A673 (cell line): ENCODE results near the gene TWNK. TPM values are rescaled to one million over a fixed set of nuclear protein-coding genes. Genes with fewer than 3 reads are reported as not detected.

Source experiments
- BruUV-seq: library from RNA; stranded (reverse); fragments of 400-500 nt; replicated peaks from 2 replicates; lab custom pipeline; 2021; lab: Mats Ljungman, UMichigan
- CTCF ChIA-PET: fragments of 300-600 bp; sonication (Branson Sonifier 250); formaldehyde crosslinking; loops from one replicate; lab custom pipeline; 2022; ENCODE audit warnings: antibody characterized with exemption; lab: Charles Lee
- POLR2A ChIA-PET: fragments of 300-600 bp; sonication (Branson Sonifier 250); formaldehyde crosslinking; loops from one replicate; lab custom pipeline; 2022; ENCODE audit warnings: antibody characterized with exemption; ENCODE audit not compliant: low non-redundant PET; lab: Charles Lee
- DNase-seq: peaks from one replicate; pipeline ENCODE4 v3.0.0-alpha.2; 2015; ENCODE audit warnings: low spot score
- H3K27ac ChIP-seq: fragments of 200-600 bp; sonication (generic); 2 replicates; pipeline ENCODE4 v1.5.1; 2016; ENCODE audit warnings: mixed run types, low read depth, mild to moderate bottlenecking, mixed read lengths, antibody characterized with exemption, low read length; ENCODE audit not compliant: poor library complexity, severe bottlenecking
- H3K27me3 ChIP-seq: fragments of 200-600 bp; sonication (generic); replicated peaks from 2 replicates; pipeline ENCODE4 v1.6.1; 2017; ENCODE audit warnings: mixed run types, low read depth, mild to moderate bottlenecking, mixed read lengths, antibody characterized with exemption, low read length; ENCODE audit not compliant: insufficient read depth, poor library complexity
- H3K36me3 ChIP-seq: fragments of 200-600 bp; sonication (generic); 2 replicates; pipeline ENCODE4 v1.6.1; 2016; ENCODE audit warnings: mixed run types, mild to moderate bottlenecking, mixed read lengths, antibody characterized with exemption, low read length; ENCODE audit not compliant: insufficient read depth, poor library complexity, severe bottlenecking
- H3K4me1 ChIP-seq: fragments of 200-600 bp; sonication (generic); 2 replicates; pipeline ENCODE4 v1.6.1; 2017; ENCODE audit warnings: mixed run types, mild to moderate bottlenecking, mixed read lengths, antibody characterized with exemption, low read length; ENCODE audit not compliant: insufficient read depth, poor library complexity, severe bottlenecking
- H3K4me3 ChIP-seq: fragments of 200-600 bp; sonication (generic); 2 replicates; pipeline ENCODE4 v1.5.1; 2016; ENCODE audit warnings: low read depth, mixed run types, mild to moderate bottlenecking, mixed read lengths, low read length; ENCODE audit not compliant: poor library complexity, severe bottlenecking
- H3K9me3 ChIP-seq: fragments of 200-600 bp; sonication (generic); 2 replicates; pipeline ENCODE4 v1.6.1; 2016; ENCODE audit warnings: mixed run types, low read depth, mild to moderate bottlenecking, mixed read lengths, antibody characterized with exemption, low read length; ENCODE audit not compliant: poor library complexity, severe bottlenecking
- CTCF ChIP-seq: fragments of 300-800, 200-600 bp; sonication (generic); conservative IDR thresholded peaks from 2 replicates; pipeline ENCODE4 v1.5.1; 2017; ENCODE audit warnings: low read depth, mild to moderate bottlenecking, antibody characterized with exemption, low read length, moderate library complexity, mixed read lengths
- EZH2 ChIP-seq: fragments of 200-600 bp; sonication (generic); IDR thresholded peaks from 2 replicates; pipeline ENCODE4 v1.6.1; 2017; ENCODE audit warnings: borderline replicate concordance, low read depth, mild to moderate bottlenecking, mixed read lengths, antibody characterized with exemption, low read length; ENCODE audit not compliant: poor library complexity, severe bottlenecking
- intact Hi-C: fragments of 100-400 bp; cut with micrococcal nuclease; formaldehyde crosslinking; loops from one replicate; pipeline ENCODE4 v1.10.0; 2022; ENCODE audit not compliant: unreplicated experiment
- total RNA-seq: library from RNA; stranded (reverse); gene quantifications from 2 replicates; pipeline ENCODE4 v1.2.3, GENCODE V29; 2021

Gene TWNK
- total RNA-seq, 1 experiment from 2014 or later, result 29.5 TPM

GRCh38 chr10:101010329-101010728 lies 23.0 kb downstream of the TWNK start:
- Histone ChIP-seq H3K4me1 (peaks cover 18% of the 10 kb centered on the region), H3K4me3 (no peak overlapping the region), H3K36me3 (peaks cover 19% of the 10 kb centered on the region), H3K9me3 (no peaks in the 10 kb centered on the region), H3K27ac (no peak overlapping the region), H3K27me3 (no peaks in the 10 kb centered on the region)
- ChIA-PET POLR2A (no interaction called here), CTCF (interaction anchor here (0.6 to 0.9 kb wide), 2 partner anchors 12 to 18 kb away, joined by 4 to 5 read pairs; no protein-coding TSS in a partner anchor)
- intact Hi-C loops, result no loop called here
- BruUV-seq, result no TSS peak
- TF ChIP-seq CTCF (no peak), EZH2 (no peak)
- no peak for DNase-seq

GRCh38 chr10:101011517-101012423 lies 24.4 kb downstream of the TWNK start:
- no TSS peak for BruUV-seq
- peak; percentile 46 for TF ChIP-seq CTCF
- TF ChIP-seq EZH2, result no peak
- Histone ChIP-seq H3K27me3 (no peaks in the 10 kb centered on the region), H3K4me1 (peaks cover 18% of the 10 kb centered on the region), H3K36me3 (peaks cover 7% of the 10 kb centered on the region), H3K27ac (no peak overlapping the region), H3K4me3 (no peak overlapping the region), H3K9me3 (no peaks in the 10 kb centered on the region)
- intact Hi-C loops, result loop anchor here (2.0 kb wide), 1 partner anchor 449 kb away; no protein-coding TSS in a partner anchor
- ChIA-PET POLR2A (no interaction called here), CTCF (interaction anchor here (0.5 to 1.0 kb wide), 4 partner anchors 14 to 665 kb away, joined by 4 to 8 read pairs (median 6); partner anchors contain the start of gene SCD)
- DNase-seq, result no peak

DNA sequence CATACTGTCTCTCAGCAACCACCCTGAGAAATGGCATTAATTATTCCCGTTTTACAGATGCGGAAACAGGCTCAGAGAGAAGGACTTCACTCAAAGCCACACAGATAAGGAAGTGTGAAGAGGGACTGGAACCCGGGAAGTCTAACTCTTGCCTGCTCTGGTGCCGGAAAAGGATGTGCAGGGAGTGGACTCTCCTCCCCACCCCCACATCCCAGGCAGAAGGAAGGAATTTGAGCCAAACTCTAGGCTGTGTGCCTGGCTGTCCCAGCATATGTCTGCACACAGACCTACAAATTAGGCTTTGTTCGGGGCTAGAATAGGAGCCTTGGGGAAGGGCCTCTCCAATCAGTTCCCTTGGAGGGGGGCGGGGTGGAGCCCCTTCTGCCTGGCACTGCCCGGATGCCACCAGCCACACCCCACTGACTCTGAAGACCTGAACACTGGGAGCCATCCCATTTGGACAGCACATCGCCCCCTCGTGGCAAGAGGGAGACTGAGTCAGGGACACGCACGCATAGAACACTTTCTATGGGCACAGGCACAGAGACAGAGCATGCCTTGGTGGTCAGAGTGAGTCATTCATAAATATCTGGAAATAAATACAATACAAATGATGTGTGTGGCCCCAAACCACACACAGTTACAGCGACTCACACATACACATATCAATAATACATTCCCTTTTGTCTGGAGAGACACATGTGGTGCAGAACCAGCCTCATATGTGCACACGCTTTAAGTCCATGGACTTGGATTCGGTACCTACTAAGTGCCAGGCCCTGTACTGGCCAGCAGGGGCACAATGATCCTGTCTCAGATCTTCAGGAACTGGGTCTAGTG lies 25.4 kb downstream of the TWNK start:
- peak; percentile 95 for DNase-seq
- H3K27ac ChIP-seq, result no peak overlapping the region
- no peak overlapping the region for H3K4me3 ChIP-seq
- peaks cover 9% of the 10 kb centered on the region for H3K4me1 ChIP-seq
- no peaks in the 10 kb centered on the region for H3K36me3 ChIP-seq
- BruUV-seq, result no TSS peak
- no peaks in the 10 kb centered on the region for H3K27me3 ChIP-seq
- CTCF ChIA-PET, result interaction anchor here (0.5 kb wide), 1 partner anchor 666 kb away, joined by 7 read pairs; the partner anchor contains the start of gene SCD
- TF ChIP-seq CTCF (peak; percentile 99), EZH2 (no peak)
- no peaks in the 10 kb centered on the region for H3K9me3 ChIP-seq
- POLR2A ChIA-PET, result no interaction called here
- intact Hi-C loops, result loop anchor here (1.0 to 2.0 kb wide), 2 partner anchors 14 to 450 kb away; no protein-coding TSS in a partner anchor
